Hematopoietic multipotent progenitor cell treated with erythropoietin and hydrocortisone succinate and interleukin-3 and kit ligand, for 6 days (in vitro differentiated cells): Measurements from ENCODE around the gene MIB1.
"Not testable (repeated sequence)": the region's sequence is repeated elsewhere in the genome, so short reads cannot be mapped to it uniquely, and the experiment has no call there.

Experiments
- DNase-seq: peaks from one replicate; pipeline ENCODE4 v3.0.0-alpha.2; 2015

The MIB1 gene

GRCh38 chr18:21740538-21741311, at the start of gene MIB1:
Gene MIB1 (plus strand): TSS chr18:21740792. CDS start chr18:21741584, 792 bp downstream.
- DNase-seq: peak; percentile 99

GRCh38 chr18:21693322-21693721, 47.3 kb upstream of the MIB1 start:
- DNase-seq: no peak

GRCh38 chr18:21700528-21701075, 40.0 kb upstream of the MIB1 start:
- no peak for DNase-seq

GRCh38 chr18:21701621-21702020, 39.0 kb upstream of the MIB1 start:
- DNase-seq: no peak

GRCh38 chr18:21702602-21703001, 38.0 kb upstream of the MIB1 start:
- DNase-seq: peak; percentile 20

GRCh38 chr18:21703241-21703820, 37.3 kb upstream of the MIB1 start:
- no peak for DNase-seq

- DNase-seq: peak; percentile 96
These were observed 35.8 kb upstream of the MIB1 start, which contains the start of gene ABHD3 for GRCh38 chr18:21704603-21705364. Gene ABHD3 (minus strand): TSS chr18:21704774. CDS start chr18:21704665, 109 bp downstream.

GRCh38 chr18:21706386-21706865, 34.2 kb upstream of the MIB1 start:
- no peak for DNase-seq

GRCh38 chr18:21707130-21707529, 33.5 kb upstream of the MIB1 start:
- not testable (repeated sequence) for DNase-seq

GRCh38 chr18:21714474-21714873, 26.1 kb upstream of the MIB1 start:
- DNase-seq: no peak

- DNase-seq: no peak
These were observed 17.9 kb upstream of the MIB1 start for GRCh38 chr18:21722687-21723086.

GRCh38 chr18:21725201-21725600, 15.4 kb upstream of the MIB1 start:
- DNase-seq: no peak

GRCh38 chr18:21727702-21728101, 12.9 kb upstream of the MIB1 start:
- no peak for DNase-seq

- DNase-seq: no peak
These were observed 7.6 kb upstream of the MIB1 start for GRCh38 chr18:21733011-21733410.

GRCh38 chr18:21735452-21736015, 5.1 kb upstream of the MIB1 start:
- no peak for DNase-seq

GRCh38 chr18:21736926-21737325, 3.7 kb upstream of the MIB1 start:
- DNase-seq: not testable (repeated sequence)

GRCh38 chr18:21739604-21740537, 721 bp upstream of the MIB1 start:
- no peak for DNase-seq

- DNase-seq: peak; percentile 54
These were observed 645 bp downstream of the MIB1 start for GRCh38 chr18:21741312-21741561.

- peak; percentile 59 for DNase-seq
These were observed 1.1 kb downstream of the MIB1 start for GRCh38 chr18:21741562-21742314.

- no peak for DNase-seq
These were observed 1.7 kb downstream of the MIB1 start for GRCh38 chr18:21742315-21742687.

- no peak for DNase-seq
These were observed 2.7 kb downstream of the MIB1 start for GRCh38 chr18:21743166-21743832.
